Daoy (cell line): ENCODE results near the gene OR4B1. TPM values are rescaled to one million over a fixed set of nuclear protein-coding genes. Genes with fewer than 3 reads are reported as not detected.
"Not testable (repeated sequence)": the region's sequence is repeated elsewhere in the genome, so short reads cannot be mapped to it uniquely, and the experiment has no call there.

Experiments
- DNase-seq: peaks from one replicate; pipeline ENCODE4 v3.0.0-alpha.2; 2015; ENCODE audit warnings: low read depth
- total RNA-seq: library from RNA; depleted of rRNA; stranded (reverse); fragments of >200 nt; shearing (Covaris generic); gene quantifications from 2 replicates; pipeline ENCODE4 v1.2.3, GENCODE V29; 2014; rRNA removed

The OR4B1 gene
- total RNA-seq = not detected in 2 replicates

DNA sequence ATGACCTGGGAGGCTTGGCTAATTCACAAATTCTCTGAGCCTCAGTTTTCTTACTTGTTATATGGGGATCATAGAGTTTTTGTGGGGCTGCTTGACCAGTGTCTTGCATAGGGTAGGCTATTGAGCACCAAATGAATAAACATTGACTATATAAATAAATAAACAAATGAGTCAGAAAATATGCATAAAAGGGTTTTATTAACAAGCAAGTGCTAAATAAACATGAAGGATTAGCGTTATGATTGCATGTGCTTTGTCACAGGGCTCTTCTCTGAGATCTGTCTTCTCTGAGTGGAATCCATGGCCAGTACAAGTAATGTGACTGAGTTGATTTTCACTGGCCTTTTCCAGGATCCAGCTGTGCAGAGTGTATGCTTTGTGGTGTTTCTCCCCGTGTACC is at the start of gene OR4B1:
Gene OR4B1, plus strand, starts transcription at position 301 of the 400 bp plus-strand sequence. Its CDS starts 0 bp downstream, at position 301.
- no peak for DNase-seq

DNA sequence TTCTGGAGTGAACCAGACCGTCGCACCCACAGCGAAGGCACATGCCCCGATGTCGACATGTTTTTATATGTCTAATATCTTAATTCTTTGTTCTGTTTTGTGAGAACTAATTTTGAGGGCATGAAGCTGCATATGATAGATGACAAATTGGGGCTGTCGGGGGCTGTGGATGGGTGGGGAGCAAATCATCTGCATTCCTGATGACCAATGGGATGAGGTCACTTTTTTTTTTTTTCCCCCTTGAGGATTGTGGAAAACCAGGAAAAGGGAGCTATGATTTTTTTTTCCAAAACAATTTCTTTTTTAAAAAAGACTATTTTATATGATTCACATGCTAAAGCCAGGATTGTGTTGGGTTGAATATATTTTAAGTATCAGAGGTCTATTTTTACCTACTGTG is 49.2 kb upstream of the OR4B1 start:
- no peak for DNase-seq

- no peak for DNase-seq
These were observed 47.8 kb upstream of the OR4B1 start for GRCh38 chr11:48168815-48169214.

- no peak for DNase-seq
These were observed 47.4 kb upstream of the OR4B1 start for GRCh38 chr11:48169259-48169658.

DNA sequence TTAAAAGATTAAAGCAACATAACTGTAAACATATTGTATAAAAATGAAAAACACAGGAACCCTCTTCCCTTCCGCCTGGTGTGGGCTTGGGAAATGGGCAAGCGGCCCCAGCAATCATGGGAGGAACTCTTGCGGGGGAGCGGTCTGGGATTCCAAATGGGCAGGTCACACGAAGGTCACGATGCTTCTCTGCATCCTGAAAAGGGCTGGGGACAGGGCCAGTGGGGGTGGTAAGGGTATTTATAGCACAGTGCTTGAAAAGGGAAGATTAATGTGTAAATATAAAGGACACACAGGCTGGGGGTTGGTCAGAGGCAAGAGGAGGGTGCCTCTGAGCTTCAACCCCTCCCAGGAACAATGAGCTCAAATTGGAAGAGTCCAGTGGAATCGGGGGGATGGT is 46.9 kb upstream of the OR4B1 start:
- DNase-seq = no peak

- peak; percentile 36 for DNase-seq
These were observed 46.1 kb upstream of the OR4B1 start for GRCh38 chr11:48170241-48171233.

DNA sequence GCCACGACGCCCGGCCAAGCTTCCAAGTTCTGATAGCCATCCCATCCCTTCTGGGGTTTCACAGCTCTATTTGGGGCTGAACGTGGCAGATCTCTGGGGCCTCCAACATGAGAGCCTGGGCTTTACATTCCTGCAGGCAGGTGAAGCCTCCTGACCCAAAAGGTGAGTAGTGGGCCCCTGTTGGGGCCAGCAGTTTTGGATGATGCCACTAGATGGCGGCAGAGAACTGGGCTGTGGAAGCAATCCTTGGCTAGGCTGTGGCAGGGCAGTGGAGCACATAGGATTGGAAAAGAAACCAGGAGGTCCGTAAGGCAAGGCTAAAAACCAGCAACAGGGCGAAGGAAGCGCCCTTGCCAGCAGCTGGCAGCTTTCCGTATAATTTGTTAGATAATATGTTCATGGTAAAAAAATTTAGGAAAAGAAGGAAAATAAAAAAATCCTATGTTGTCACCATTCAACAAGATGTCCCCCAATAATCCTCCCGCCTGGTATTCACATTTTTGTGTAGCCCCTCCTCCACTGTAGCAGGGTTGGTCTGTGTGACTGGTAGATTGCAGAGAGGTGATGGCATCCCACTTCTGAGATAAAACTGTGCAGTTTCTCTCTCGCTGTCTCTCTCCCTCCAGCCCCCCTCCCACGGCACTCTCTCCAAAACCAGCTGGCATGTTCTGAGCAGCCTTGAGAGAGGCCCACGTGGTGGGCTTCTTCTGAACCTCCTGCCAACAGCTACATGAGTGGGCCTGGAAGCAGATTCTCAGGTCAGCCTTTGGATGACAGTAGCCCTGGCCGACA is 43.6 kb upstream of the OR4B1 start:
- peak; percentile 51 for DNase-seq

- DNase-seq = no peak
These were observed 38.9 kb upstream of the OR4B1 start for GRCh38 chr11:48177661-48178060.

DNA sequence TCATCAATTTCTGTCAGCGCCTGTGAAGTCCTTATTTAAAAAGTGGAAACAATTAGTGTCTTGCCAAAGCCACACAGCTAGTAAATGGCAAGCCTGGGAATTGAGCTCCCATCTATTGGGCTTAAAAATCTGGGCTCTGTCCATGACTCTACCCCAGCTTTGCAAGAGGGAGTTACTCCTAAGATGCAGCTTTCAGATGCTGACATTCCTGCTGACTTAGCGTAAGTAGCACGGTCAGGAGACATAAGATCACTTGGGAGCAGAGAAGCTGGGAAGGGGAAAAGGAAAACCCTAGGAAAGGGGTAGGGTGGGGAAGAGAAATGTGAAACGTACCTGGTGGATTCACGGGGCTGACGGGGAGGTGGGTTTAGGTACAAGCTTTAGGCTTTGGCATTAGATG is 36.0 kb upstream of the OR4B1 start:
- no peak for DNase-seq

DNA sequence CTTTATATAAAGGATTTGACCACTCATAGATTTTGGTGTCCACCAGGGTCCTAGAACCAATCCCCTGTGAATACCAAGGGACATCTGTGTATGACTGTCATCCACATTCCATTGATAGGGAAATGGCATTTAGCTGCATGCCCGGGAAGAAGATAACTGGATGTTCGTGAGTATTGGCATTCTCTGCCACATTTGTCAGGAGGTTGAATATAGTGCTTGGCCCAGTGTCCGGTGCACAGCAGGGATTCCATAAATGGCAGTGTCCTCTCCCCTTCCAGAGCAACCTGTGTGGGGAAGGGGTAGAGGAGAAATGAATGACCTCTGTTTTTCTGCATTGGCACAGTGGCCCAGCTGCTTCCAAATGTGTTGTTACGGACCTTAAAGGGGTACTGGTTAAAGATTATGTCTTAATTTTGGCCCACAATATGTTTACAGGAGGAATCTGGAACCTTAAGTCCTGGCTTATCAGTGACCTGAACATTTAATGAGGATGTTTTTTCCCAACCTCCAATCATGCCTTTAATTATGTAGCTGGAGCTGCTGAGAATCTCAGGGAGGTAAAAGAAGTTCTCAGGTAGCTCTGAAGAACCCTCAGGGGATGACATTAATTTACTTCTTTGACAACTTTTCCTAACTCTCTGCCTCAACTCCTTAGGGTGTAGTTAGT is 33.6 kb upstream of the OR4B1 start:
- DNase-seq = no peak

GRCh38 chr11:48184452-48184851 is 32.2 kb upstream of the OR4B1 start:
- DNase-seq = no peak

DNA sequence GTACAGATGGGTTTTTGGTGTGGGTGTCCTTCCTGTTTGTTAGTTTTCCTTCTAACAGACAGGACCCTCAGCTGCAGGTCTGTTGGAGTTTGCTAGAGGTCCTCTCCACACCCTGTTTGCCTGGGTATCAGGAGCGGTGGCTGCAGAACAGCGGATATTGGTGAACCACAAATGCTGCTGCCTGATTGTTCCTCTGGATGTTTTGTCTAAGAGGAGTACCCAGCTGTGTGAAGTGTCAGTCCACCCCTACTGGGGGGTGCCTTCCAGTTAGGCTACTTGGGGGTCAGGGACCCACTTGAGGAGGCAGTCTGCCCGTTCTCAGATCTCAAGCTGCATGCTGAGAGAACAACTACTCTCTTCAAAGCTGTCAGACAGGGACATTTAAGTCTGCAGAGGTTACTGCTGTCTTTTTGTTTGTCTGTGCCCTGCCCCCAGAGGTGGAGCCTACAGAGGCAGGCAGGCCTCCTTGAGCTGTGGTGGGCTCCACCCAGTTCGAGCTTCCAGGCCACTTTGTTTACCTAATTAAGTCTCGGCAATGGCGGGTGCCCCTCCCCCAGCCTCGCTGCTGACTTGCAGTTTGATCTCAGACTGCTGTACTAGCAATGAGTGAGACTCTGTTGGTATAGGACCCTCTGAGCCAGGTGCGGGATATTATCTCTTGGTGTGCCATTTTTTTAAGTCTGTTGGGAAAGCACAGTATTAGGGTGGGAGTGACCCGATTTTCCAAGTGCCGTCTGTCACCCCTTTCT is 25.5 kb upstream of the OR4B1 start:
- DNase-seq = not testable (repeated sequence)

GRCh38 chr11:48193876-48194275 is 22.7 kb upstream of the OR4B1 start:
- DNase-seq = no peak

DNA sequence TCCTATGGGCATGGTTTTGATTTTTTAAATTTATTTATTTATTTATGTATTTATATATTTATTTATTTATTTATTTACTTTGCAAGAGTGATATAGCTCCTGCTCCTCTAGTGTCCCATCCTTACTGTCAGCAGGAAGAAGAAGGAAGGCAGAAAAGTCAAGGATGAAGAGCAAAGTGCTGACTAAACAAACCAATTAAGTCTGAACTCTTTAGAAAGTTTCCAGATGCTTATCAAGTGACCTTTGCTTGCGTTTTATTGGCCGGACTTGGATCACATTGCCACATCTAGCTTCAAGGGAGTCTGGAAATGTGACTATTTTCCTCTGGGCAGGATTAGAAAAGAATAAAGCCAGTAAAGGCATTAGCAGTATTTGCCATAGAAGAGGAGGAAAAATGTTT is 8.7 kb upstream of the OR4B1 start:
- no peak for DNase-seq

DNA sequence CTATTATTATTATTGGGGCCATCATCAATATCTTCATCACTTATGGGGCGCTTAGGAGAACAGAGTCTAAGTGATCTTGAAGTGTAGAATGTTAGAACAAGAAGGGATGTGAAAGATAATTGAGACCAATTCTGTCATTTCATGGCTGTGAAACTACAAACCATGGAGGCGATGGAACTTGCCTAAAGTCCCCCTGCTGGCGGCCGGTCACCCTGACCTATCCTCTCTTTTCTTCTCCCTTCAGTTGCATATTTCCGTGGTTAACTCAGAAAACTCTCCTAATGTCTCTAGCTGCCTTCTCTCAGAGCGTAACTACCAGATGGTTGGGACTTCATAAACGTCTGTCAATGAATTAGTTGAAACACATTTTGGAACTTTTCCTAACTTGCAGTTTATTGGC is 6.6 kb upstream of the OR4B1 start:
- no peak for DNase-seq

GRCh38 chr11:48228761-48229160 is 12.2 kb downstream of the OR4B1 start:
- DNase-seq = no peak

DNA sequence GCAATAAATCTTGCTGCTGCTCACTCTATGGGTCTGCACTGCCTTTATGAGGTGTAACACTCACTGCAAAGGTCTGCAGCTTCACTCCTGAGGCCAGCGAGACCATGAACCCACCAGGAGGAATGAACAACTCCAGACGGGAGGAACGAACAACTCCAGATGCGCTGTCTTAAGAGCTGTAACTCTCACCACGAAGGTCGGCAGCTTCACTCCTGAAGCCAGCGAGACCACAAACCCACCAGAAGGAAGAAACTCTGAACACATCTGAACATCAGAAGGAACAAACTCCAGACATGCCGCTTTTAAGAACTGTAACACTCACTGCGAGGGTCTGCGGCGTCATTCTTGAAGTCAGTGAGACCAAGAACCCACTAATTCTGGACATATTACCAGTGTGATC is 13.4 kb downstream of the OR4B1 start:
- not testable (repeated sequence) for DNase-seq

DNA sequence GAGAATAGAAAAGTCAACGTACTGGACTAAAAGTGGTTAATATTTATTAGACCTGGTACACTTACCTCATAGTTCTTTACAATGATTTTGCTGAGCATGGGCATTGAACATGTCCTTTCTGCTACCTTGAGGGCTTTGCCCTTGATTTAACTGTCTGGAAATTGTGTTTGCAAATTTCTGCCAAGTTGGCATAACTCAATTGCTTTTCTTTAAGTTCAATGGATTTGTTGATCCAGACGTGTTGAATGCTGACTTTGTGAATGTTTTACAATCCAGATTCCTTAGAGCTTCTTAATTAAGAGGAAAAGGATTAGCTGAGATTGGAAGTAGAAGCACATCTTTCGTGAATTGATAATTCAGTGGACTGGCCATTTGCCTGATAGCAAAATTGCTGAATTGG is 21.1 kb downstream of the OR4B1 start:
- no peak for DNase-seq

DNA sequence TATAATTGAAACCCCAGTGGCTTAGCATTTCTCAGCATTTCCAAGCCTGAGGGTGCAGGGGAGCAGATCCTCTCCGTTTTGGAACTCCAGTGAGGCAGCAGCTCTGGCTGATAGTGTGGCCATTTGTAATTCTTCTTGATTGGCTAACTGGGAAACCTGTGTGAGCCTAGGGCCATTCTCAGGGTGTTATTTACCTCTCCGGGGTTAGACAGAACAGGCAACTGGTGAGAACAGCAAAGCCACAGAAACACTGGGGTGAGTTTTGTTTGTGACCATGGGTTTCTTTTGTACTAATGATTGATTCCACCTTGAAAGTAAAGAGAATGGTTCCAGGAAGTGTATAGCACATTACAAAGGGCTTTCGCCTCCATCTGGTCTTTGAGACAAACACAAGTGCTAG is 25.9 kb downstream of the OR4B1 start:
- no peak for DNase-seq

DNA sequence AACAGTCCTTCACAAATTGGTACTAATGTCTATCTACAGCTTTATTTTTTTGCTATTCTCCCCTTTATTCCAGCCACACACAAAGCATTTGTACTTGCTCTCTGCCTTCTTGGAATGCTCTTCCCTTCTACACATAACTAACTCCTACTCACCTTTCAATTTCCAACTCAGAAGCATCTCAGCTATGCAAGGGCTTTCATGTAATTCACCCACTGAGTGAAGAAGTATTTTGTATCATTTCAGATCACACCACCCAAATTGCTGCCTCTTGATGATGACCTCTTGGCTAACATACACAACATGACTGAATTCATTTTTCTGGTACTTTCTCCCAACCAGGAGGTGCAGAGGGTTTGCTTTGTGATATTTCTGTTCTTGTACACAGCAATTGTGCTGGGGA is 28.2 kb downstream of the OR4B1 start, which contains the start of gene OR4X2:
Gene OR4X2, plus strand, starts transcription at position 301 of the 400 bp plus-strand sequence. Its CDS starts 0 bp downstream, at position 301.
- DNase-seq = no peak

DNA sequence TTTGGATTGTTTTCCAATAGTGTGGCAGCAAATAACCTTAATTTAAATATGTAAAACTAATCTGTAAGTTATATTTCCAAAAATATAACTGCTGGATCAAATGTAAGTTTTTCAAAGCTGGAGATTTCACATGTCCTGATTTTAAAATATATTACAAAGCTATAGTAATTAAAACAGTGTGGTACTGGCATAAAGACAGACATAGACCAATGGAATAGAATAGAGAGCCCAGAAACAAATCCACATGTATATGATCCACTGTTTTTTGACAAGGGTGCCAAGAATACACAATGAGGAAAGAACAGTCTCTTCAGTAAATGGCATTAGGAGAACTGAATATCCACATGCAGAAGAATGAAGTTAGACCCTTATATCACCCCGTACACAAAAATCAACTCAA is 32.3 kb downstream of the OR4B1 start:
- DNase-seq = no peak
